A549 (cell line): ENCODE results near the gene OR7C1.

Source experiments
- CEBPB ChIP-seq, 2 experiments: fragments of >200 bp in 1 of 2; sonication (Bioruptor Twin) in 1 of 2; formaldehyde crosslinking in 1 of 2; IDR thresholded peaks; 2 replicates each; pipeline ENCODE4 v1.6.1; 2012 to 2016
- CHD2 ChIP-seq: fragments of 150-350 bp; IDR thresholded peaks from 2 replicates; pipeline ENCODE4 v1.6.1; 2014; ENCODE audit warnings: low read length; ENCODE audit not compliant: partially characterized antibody
- JUN ChIP-seq, 2 experiments: fragments of >200 bp; sonication (Bioruptor Twin); formaldehyde crosslinking; IDR thresholded peaks; 2 replicates in 1 of 2; 3 replicates in 1 of 2; pipeline ENCODE4 v1.6.1; 2016 to 2017
- JUNB ChIP-seq: fragments of >200 bp; sonication (Bioruptor Twin); formaldehyde crosslinking; IDR thresholded peaks from 2 replicates; pipeline ENCODE4 v1.6.1; 2016
- NFE2L2 ChIP-seq: fragments of 150-350 bp; conservative IDR thresholded peaks from 2 replicates; pipeline ENCODE4 v1.6.1; 2014; ENCODE audit warnings: low read length
- PHF8 ChIP-seq: fragments of 200-600 bp; sonication (generic); IDR thresholded peaks from 2 replicates; pipeline ENCODE4 v1.6.1; 2016; ENCODE audit warnings: low read depth, mild to moderate bottlenecking, antibody characterized with exemption, moderate library complexity, borderline replicate concordance
- POLR2A ChIP-seq: IDR thresholded peaks from 2 replicates; pipeline ENCODE4 v1.6.1; 2012; ENCODE audit warnings: mild to moderate bottlenecking, low read length
- TF ChIP-seq, protein P1 (sequence below): fragments of >200 bp; sonication (Bioruptor Twin); formaldehyde crosslinking; IDR thresholded peaks from 3 replicates; pipeline ENCODE4 v1.6.1; 2016
- TF ChIP-seq, protein P2 (sequence below): fragments of >200 bp; sonication (Bioruptor Twin); formaldehyde crosslinking; IDR thresholded peaks from 3 replicates; pipeline ENCODE4 v1.5.1; 2016
- TF ChIP-seq, protein P3 (sequence below): IDR thresholded peaks from 2 replicates; pipeline ENCODE4 v1.6.1; 2012; ENCODE audit warnings: low read depth, borderline replicate concordance
- TF ChIP-seq, protein P4 (sequence below): fragments of 450-650 bp; IDR thresholded peaks from 2 replicates; pipeline ENCODE4 v1.6.1; 2014; ENCODE audit warnings: antibody characterized with exemption
- TF ChIP-seq, protein P5 (sequence below): IDR thresholded peaks from 2 replicates; pipeline ENCODE4 v1.6.1; 2012

DNA sequence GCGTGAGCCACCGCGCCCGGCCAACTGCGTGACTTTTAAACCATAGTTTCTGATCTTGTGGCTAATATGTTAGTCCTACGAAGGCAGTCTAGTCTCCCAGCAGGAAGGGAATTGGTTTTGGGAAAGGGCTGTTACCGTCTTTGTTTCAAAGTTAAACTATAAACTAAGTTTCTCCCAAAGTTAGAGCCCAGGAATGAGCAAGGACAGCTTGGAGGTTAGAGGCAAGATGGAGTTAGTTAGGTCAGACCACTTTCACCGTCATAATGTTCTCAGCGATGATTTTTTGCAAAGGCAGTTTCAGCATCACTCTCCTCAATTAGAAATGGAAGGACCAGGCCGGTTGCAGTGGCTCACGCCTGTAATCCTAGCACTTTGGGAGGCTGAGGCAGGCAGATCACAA, 39.0 kb downstream of the OR7C1 start:
- TF ChIP-seq, protein P1, sequence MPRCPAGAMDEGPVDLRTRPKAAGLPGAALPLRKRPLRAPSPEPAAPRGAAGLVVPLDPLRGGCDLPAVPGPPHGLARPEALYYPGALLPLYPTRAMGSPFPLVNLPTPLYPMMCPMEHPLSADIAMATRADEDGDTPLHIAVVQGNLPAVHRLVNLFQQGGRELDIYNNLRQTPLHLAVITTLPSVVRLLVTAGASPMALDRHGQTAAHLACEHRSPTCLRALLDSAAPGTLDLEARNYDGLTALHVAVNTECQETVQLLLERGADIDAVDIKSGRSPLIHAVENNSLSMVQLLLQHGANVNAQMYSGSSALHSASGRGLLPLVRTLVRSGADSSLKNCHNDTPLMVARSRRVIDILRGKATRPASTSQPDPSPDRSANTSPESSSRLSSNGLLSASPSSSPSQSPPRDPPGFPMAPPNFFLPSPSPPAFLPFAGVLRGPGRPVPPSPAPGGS: no peak
- TF ChIP-seq CEBPB (IDR thresholded peaks at IDR 0.05) (no peak), CHD2 (no peak), JUN (IDR thresholded peaks at IDR 0.05) (no peak), PHF8 (no peak), POLR2A (no peak), NFE2L2 (no peak), JUNB (no peak)
- TF ChIP-seq, protein P2, sequence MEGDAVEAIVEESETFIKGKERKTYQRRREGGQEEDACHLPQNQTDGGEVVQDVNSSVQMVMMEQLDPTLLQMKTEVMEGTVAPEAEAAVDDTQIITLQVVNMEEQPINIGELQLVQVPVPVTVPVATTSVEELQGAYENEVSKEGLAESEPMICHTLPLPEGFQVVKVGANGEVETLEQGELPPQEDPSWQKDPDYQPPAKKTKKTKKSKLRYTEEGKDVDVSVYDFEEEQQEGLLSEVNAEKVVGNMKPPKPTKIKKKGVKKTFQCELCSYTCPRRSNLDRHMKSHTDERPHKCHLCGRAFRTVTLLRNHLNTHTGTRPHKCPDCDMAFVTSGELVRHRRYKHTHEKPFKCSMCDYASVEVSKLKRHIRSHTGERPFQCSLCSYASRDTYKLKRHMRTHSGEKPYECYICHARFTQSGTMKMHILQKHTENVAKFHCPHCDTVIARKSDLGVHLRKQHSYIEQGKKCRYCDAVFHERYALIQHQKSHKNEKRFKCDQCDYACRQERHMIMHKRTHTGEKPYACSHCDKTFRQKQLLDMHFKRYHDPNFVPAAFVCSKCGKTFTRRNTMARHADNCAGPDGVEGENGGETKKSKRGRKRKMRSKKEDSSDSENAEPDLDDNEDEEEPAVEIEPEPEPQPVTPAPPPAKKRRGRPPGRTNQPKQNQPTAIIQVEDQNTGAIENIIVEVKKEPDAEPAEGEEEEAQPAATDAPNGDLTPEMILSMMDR: no peak
- TF ChIP-seq, protein P3, sequence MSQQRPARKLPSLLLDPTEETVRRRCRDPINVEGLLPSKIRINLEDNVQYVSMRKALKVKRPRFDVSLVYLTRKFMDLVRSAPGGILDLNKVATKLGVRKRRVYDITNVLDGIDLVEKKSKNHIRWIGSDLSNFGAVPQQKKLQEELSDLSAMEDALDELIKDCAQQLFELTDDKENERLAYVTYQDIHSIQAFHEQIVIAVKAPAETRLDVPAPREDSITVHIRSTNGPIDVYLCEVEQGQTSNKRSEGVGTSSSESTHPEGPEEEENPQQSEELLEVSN: no peak
- TF ChIP-seq, protein P4, sequence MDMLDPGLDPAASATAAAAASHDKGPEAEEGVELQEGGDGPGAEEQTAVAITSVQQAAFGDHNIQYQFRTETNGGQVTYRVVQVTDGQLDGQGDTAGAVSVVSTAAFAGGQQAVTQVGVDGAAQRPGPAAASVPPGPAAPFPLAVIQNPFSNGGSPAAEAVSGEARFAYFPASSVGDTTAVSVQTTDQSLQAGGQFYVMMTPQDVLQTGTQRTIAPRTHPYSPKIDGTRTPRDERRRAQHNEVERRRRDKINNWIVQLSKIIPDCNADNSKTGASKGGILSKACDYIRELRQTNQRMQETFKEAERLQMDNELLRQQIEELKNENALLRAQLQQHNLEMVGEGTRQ: no peak
- TF ChIP-seq, protein P5, sequence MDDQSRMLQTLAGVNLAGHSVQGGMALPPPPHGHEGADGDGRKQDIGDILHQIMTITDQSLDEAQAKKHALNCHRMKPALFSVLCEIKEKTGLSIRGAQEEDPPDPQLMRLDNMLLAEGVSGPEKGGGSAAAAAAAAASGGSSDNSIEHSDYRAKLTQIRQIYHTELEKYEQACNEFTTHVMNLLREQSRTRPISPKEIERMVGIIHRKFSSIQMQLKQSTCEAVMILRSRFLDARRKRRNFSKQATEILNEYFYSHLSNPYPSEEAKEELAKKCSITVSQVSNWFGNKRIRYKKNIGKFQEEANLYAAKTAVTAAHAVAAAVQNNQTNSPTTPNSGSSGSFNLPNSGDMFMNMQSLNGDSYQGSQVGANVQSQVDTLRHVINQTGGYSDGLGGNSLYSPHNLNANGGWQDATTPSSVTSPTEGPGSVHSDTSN: no peak
